HAP-1 (cell line): ENCODE data around the gene PGLYRP2.
"Not testable (repeated sequence)": the region's sequence is repeated elsewhere in the genome, so short reads cannot be mapped to it uniquely, and the experiment has no call there.

Experiments used
- DNase-seq, 2 experiments: peaks; one replicate each; pipeline ENCODE4 v3.0.0-alpha.2; 2016 to 2020; ENCODE audit warnings: low spot score in 2 of 2
- H3K27me3 ChIP-seq: fragments of 250-450 bp; sonication (Bioruptor Pico); 2 replicates; pipeline ENCODE4 v1.5.1; 2020; ENCODE audit warnings: low read depth, mild to moderate bottlenecking, moderate library complexity
- H3K36me3 ChIP-seq: fragments of 250-450 bp; sonication (Bioruptor Pico); replicated peaks from 2 replicates; pipeline ENCODE4 v1.5.1; 2020; ENCODE audit warnings: mild to moderate bottlenecking
- H3K4me1 ChIP-seq: fragments of 250-450 bp; sonication (Bioruptor Pico); 2 replicates; pipeline ENCODE4 v1.5.1; 2020; ENCODE audit warnings: mild to moderate bottlenecking
- H3K4me3 ChIP-seq: fragments of 250-450 bp; sonication (Bioruptor Pico); 2 replicates; pipeline ENCODE4 v1.5.1; 2020; ENCODE audit warnings: mild to moderate bottlenecking, moderate library complexity
- H3K9me3 ChIP-seq: fragments of 250-450 bp; sonication (Bioruptor Pico); 2 replicates; pipeline ENCODE4 v1.5.1; 2020; ENCODE audit warnings: mild to moderate bottlenecking, moderate library complexity
- in situ Hi-C: fragments of 300-500 bp; cut with MboI; formaldehyde crosslinking; loops from 3 replicates; pipeline ENCODE4 v1.14.3; 2020; ENCODE audit warnings: low sequenced_read_pairs, inconsistent platforms, mixed read lengths

Gene PGLYRP2, protein sequence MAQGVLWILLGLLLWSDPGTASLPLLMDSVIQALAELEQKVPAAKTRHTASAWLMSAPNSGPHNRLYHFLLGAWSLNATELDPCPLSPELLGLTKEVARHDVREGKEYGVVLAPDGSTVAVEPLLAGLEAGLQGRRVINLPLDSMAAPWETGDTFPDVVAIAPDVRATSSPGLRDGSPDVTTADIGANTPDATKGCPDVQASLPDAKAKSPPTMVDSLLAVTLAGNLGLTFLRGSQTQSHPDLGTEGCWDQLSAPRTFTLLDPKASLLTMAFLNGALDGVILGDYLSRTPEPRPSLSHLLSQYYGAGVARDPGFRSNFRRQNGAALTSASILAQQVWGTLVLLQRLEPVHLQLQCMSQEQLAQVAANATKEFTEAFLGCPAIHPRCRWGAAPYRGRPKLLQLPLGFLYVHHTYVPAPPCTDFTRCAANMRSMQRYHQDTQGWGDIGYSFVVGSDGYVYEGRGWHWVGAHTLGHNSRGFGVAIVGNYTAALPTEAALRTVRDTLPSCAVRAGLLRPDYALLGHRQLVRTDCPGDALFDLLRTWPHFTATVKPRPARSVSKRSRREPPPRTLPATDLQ

DNA sequence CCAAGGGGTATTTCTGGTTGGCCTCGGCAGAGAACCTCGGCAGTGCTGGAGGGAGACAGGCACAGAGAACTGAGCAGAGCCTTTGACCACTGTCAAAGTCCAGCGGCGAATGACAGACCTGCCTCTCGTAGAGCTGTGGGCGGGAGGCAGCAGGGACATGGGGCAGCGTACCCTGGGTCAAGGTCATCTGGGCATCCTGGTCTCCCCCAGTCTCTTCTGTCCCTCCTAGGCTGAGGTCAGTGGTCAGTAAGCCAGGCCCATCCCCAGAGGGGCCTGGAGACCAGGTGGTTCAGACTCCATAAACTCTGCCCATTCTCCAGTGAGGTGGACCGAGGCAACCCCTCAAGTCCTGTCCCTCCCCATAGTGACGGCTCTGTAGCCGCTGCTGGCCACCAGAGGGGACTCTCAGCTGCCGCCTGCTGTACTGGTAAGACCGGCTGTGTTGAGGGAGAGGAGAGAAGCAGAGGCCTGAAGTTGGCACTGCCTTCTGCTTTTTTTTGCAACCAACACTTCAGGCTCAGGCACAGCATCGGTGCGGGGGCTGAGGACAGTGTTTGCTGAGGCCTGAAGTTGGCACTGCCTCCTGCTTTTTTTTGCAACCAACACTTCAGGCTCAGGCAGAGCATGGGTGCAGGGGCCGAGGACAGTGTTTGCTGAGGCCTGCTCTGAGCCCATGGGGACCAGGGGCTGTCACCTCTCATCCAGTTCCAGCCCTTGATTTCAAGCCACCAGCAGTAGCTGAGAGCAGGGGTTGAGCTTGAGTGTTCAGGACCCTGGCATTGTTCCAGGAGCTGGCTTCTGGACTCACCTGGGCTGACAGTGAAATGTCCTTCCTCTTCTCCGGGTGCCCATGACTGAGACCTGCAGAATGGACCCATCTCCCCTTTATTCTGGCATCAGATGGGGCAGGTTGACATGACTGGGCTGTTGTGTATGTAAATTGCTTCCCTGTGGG lies at the start of gene PGLYRP2:
PGLYRP2 (minus strand) TSS at position 111 of the 955 bp plus-strand sequence. CDS start 130 bp downstream, outside the sequence.
- H3K27me3 ChIP-seq, result no peaks in the 10 kb centered on the region
- H3K36me3 ChIP-seq, result no peaks in the 10 kb centered on the region
- DNase-seq, result no peak
- in situ Hi-C loops, result no loop called here
- no peaks in the 10 kb centered on the region for H3K4me1 ChIP-seq
- no peaks in the 10 kb centered on the region for H3K9me3 ChIP-seq
- H3K4me3 ChIP-seq, result no peak within 1 kb of the TSS

DNA sequence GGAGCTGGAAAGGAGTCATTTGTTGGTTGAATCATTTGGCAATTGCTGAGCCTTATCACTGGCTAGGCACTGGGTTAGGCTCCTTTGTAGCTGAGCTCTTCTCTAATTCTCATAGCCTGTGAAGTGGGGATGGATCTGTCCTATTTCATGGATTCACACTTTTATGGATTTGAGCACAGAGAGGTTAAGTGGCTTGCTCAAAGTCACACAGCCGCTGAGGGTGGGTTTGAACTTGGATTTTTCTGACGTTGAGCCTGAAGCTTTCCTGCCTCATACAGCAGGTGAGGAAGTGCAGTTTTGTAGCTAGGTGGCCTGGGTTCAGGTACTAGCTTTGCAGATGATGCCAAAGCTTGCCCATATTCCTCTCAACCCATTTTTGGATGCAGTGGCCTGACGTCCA lies 48.4 kb upstream of the PGLYRP2 start:
- no peaks in the 10 kb centered on the region for H3K9me3 ChIP-seq
- H3K36me3 ChIP-seq, result no peaks in the 10 kb centered on the region
- in situ Hi-C loops, result no loop called here
- no peaks in the 10 kb centered on the region for H3K27me3 ChIP-seq
- H3K4me3 ChIP-seq, result no peak overlapping the region
- no peaks in the 10 kb centered on the region for H3K4me1 ChIP-seq
- DNase-seq, result no peak

DNA sequence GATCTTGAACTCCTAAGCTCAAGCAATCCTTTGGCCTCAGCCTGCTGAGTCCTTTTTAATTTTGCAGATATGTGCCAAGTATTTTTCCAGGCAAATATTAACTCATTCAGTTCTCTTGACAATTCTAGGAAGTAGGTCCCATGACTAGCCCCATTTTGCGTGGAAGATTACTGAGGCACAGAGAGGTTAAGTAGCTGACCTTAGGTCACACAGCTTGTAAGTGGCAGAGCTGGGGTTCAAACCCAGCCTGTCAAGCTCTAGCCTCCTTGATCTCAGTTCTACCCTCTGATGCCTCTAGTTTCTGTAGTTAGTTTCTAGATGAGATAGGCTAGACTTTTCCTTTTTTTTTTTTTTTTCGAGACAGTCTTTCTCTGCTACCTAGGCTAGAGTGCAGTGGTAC lies 47.1 kb upstream of the PGLYRP2 start:
- DNase-seq, result no peak

DNA sequence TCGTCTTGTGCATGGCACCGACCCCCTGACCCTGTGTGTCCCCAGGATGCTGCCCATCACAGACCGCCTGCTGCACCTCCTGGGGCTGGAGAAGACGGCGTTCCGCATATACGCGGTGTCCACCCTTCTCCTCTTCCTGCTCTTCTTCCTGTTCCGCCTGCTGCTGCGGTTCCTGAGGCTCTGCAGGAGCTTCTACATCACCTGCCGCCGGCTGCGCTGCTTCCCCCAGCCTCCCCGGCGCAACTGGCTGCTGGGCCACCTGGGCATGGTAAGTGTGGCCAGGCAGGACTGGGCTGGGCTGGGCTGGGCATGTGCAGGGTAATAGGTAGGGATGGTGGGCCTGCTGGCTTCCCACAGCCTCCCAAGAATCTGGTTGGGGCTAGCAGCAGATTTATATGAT lies 46.0 kb upstream of the PGLYRP2 start:
- no peak overlapping the region for H3K4me3 ChIP-seq
- in situ Hi-C loops, result no loop called here
- no peaks in the 10 kb centered on the region for H3K27me3 ChIP-seq
- no peak for DNase-seq
- no peaks in the 10 kb centered on the region for H3K36me3 ChIP-seq
- no peaks in the 10 kb centered on the region for H3K4me1 ChIP-seq
- H3K9me3 ChIP-seq, result no peaks in the 10 kb centered on the region

More for the DNA sequence above, 47.1 kb upstream of the PGLYRP2 start:
- Histone ChIP-seq H3K9me3 (no peaks in the 10 kb centered on the region), H3K27me3 (no peaks in the 10 kb centered on the region), H3K4me3 (no peak overlapping the region), H3K36me3 (no peaks in the 10 kb centered on the region), H3K4me1 (no peaks in the 10 kb centered on the region)
- in situ Hi-C loops, result no loop called here

DNA sequence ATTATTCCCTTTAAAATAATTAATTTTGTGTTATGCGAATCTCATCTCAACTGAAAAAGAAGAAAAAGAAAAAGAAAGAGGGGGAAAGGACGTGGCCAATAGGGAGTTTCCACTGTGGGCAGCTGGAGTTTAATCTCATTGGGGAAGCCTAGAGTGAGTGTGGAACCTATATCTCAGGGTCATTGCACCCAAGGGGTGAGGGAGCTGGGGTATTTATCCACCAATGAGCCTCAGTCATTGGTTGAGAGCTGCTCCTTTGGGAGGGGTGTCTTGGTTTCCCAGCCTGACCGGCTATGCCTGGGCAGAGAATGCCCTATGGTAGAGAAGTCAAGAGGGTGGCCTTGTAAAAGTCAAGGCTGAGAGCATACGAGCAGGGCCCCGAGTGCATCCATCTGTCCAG lies 45.5 kb upstream of the PGLYRP2 start:
- in situ Hi-C loops, result no loop called here
- Histone ChIP-seq H3K4me3 (no peak overlapping the region), H3K27me3 (no peaks in the 10 kb centered on the region), H3K9me3 (no peaks in the 10 kb centered on the region), H3K36me3 (no peaks in the 10 kb centered on the region), H3K4me1 (no peaks in the 10 kb centered on the region)
- no peak for DNase-seq

DNA sequence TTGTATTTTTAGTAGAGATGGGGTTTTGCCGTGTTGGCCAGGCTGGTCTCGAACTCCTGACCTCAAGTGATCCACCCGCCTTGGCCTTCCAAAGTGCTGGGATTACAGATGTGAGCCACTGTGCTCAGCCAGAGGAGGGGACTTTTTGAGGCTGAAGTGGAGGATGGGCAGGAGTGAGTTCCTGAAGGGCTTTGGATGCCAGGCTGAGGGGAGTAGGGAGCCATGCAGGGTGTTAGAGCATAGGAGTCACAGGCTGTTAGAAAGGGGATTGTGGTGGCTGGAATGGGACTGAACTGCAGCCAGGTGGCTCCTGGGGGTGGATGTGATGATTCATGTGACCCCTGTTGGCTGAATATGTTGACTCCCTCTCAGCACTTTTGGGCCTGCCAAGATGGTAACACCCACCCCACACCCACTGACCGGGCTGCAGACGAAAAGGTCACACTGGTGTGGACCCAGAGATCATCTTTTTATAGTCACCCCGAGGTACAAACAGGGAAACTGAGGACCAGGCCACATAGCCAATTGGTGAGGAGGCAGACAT lies 40.2 kb upstream of the PGLYRP2 start:
- H3K4me1 ChIP-seq, result no peaks in the 10 kb centered on the region

DNA sequence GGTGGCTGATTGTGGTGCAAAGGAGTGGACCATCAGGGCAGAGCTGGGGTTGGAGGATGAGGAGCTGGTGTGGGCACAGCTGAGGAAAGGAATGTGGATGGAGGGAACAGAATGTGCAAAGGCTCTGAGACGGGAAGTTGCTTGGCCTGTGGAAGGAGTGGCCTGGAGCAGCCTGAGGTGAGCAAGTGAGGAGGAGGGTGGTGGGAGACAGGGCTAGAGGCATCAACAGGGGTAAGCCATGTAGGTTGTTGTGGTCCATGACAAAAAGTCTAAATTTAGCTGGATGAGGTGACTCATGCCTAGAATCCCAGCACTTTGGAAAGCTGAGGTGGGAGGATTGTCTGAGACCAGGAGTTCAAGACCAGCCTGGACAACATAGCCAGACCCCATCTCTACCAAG lies 38.5 kb upstream of the PGLYRP2 start:
- Histone ChIP-seq H3K4me1 (no peaks in the 10 kb centered on the region), H3K9me3 (no peaks in the 10 kb centered on the region), H3K4me3 (no peak overlapping the region), H3K36me3 (no peaks in the 10 kb centered on the region), H3K27me3 (no peaks in the 10 kb centered on the region)
- in situ Hi-C loops, result no loop called here
- no peak for DNase-seq

More for the DNA sequence above, 40.2 kb upstream of the PGLYRP2 start:
- no peak for DNase-seq
- Histone ChIP-seq H3K9me3 (no peaks in the 10 kb centered on the region), H3K4me3 (no peak overlapping the region), H3K36me3 (no peaks in the 10 kb centered on the region), H3K27me3 (no peaks in the 10 kb centered on the region)
- in situ Hi-C loops, result no loop called here

DNA sequence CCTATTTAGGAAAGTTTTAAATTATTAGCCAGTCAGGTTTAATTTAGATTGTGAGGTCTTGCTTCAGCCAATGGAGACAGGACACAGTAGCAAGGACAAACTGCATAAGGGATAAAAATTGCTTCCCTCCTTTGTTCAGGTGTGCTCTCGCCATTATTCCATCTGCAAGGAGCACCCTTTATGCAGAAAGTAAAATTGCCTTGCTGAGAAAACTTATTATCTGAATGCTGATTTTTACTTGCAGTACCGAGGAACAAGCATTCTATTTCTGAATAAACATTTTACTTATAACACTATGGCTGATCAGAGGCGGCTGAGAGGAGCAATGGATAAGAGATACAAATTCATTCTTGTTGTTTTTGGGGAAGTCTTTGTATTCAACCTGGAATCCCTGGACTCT lies 37.1 kb upstream of the PGLYRP2 start:
- no peaks in the 10 kb centered on the region for H3K36me3 ChIP-seq
- no peaks in the 10 kb centered on the region for H3K4me1 ChIP-seq
- in situ Hi-C loops, result no loop called here
- H3K4me3 ChIP-seq, result no peak overlapping the region
- no peaks in the 10 kb centered on the region for H3K9me3 ChIP-seq
- DNase-seq, result no peak
- no peaks in the 10 kb centered on the region for H3K27me3 ChIP-seq

DNA sequence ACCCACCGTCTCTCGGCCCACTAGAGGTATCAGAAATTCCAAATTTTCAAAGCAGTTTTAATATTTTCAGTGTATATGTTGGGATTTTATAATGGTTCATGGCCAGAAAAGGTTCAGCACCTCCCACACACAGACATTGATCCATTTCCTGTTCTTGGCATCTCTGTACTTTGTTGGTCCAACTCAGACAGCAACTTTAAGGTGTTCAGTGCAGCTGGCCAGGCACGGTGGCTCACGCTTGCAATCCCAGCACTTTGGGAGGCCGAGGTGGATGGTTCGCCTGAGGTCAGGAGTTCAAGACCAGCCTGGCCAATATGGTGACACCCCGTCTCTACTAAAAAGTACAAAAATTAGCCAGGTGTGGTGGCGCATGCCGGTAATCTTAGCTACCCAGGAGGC lies 35.9 kb upstream of the PGLYRP2 start:
- H3K4me3 ChIP-seq, H3K9me3 ChIP-seq, H3K27me3 ChIP-seq, in situ Hi-C loops, DNase-seq, H3K36me3 ChIP-seq, H3K4me1 ChIP-seq: not testable (repeated sequence)

DNA sequence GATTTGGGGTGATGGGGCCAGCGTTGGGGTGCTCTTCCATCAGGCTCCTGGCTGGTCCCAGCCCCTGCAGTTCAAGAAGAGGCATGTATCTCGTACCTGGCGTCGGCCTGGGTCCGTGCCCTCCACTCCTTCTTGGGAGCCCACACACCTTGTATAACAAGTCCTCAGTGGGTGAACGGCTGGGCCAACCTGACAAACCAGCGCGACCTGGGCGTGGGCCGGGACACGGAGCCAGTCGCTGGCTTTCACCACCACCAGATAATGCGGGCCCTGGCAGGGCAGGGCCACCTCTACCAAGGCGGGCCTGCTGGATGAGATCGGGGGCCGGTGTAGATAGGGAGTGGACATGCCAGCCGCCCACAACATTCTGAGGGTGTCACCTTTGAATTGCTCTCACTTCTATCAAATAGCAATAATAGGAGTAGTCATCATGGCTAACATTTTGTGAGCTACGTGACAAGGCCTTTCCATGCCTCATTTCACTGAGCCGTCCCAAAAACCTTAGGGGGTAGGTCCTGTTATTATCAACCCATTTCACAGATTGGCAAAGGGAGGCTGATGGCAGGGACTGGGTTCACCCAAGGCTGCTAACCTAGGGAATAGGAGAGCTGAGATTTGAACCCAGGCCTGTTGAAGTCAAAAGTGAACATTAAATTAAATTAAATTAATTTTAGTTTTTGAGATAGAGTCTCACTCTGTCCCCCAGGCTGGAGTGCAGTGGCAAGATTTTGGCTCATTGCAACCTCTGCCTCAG lies 32.5 kb upstream of the PGLYRP2 start:
- no peak for DNase-seq
- no peaks in the 10 kb centered on the region for H3K4me1 ChIP-seq
- H3K36me3 ChIP-seq, result no peaks in the 10 kb centered on the region
- H3K9me3 ChIP-seq, result no peaks in the 10 kb centered on the region
- no peak overlapping the region for H3K4me3 ChIP-seq
- in situ Hi-C loops, result no loop called here
- H3K27me3 ChIP-seq, result peaks cover 22% of the 10 kb centered on the region

DNA sequence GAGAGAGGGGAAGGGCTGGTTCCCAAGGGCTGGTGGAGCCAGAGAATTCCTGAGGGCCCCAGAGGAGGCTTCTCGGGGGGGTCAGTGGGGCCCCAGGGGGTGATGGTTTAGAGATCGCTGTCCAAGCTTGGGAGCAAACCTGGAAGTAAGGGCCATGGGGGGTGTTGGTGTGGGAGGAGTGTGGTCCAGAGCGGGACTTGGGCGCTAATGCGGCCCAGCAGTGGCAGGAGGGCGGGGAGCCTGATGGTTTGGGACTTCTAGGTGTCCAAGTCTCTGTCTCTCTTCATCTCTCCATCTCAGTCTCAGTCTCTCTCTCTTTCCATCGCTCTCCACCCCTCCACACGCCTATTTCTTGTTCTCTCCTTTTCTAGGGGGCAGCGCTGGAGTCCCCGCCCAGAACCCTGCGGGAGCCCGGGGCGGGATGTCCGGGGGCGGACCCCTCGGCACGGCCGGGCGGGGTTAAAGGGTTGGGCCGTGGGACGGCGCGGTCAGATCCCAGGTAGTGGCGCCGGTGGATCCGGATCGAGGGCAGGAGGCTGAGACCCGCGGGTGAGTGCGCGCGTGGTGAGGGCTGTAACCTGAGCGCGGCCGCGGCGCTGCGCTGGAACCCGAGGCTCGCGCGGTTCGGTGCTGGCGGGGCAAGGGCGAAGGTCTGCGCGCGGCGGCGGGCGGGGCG lies 28.9 kb upstream of the PGLYRP2 start, which contains the start of gene CYP4F22:
CYP4F22 (plus strand) TSS at position 491 of the 676 bp plus-strand sequence. CDS start 16,812 bp downstream, outside the sequence.
- H3K4me1 ChIP-seq, result no peaks in the 10 kb centered on the region
- H3K4me3 ChIP-seq, result peak within 1 kb of the TSS; percentile 15
- H3K36me3 ChIP-seq, result no peaks in the 10 kb centered on the region
- H3K27me3 ChIP-seq, result peaks cover 22% of the 10 kb centered on the region
- in situ Hi-C loops, result no loop called here
- H3K9me3 ChIP-seq, result no peaks in the 10 kb centered on the region
- DNase-seq, result peak in 1 of 2 experiments; percentile 29

DNA sequence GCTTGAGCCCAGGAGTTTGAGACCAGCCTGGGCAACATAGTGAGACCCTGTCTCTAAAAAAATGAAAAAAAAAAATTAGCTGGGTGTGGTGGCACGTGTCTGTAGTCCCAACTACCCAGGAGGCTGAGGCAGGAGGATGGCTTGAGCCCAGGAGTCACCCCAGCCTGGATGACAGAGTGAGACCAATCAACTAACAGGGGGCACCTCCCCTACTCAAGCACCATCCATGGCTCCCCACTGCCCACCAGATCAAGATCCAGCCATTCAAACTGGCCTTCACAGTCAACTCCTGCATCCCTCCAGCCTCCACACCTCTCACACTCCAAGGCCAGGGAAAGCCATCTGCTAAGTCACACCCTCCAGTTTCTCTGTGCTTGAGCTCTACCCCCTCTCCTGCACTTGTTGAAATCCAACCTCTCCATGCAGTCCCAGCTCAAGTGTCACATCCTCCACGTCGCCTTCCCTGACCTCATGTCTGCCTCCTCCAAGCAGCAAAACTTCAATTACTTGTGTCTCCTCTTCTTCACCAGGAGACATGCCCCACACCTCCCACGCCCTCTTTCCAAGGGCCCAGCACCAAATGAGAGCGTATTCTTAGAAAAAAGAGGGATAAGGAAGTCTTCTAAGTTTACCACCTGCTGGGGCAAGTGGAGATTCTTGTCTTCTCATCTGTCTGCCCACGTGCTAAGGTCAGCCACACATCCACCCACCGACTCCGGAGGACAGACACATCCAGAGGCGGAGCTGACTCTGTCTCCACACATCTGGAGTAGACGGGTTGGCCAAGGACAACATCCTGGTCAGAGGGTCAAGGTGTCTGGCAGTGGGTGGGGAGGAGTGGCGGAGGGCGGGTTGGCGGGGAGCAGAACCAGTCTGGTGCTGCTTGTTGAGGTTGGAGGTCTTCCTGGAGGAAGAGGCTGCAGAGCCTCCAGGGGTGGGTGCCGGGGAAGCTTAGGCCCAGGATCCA lies 28.1 kb upstream of the PGLYRP2 start:
- no peak for DNase-seq
- no peaks in the 10 kb centered on the region for H3K36me3 ChIP-seq
- no peak overlapping the region for H3K4me3 ChIP-seq
- H3K27me3 ChIP-seq, result peaks cover 22% of the 10 kb centered on the region
- H3K9me3 ChIP-seq, result no peaks in the 10 kb centered on the region
- in situ Hi-C loops, result no loop called here
- H3K4me1 ChIP-seq, result no peaks in the 10 kb centered on the region
